SK-N-DZ (cell line): Measurements from ENCODE around the gene DIS3L2.

ENCODE experiments used
- DNase-seq: peaks from one replicate; pipeline ENCODE4 v3.0.0-alpha.2; 2015; ENCODE audit warnings: low spot score
- small RNA-seq, 2 experiments: library from RNA; depleted of rRNA; stranded (forward); fragments of <200 nt; gene quantifications; one replicate each; pipeline ENCODE3, GENCODE V24; 2014

The DIS3L2 gene

GRCh38 chr2:232385660-232386489, 424.4 kb downstream of the DIS3L2 start:
- no peak for DNase-seq

GRCh38 chr2:232386490-232386739, 424.9 kb downstream of the DIS3L2 start:
- no peak for DNase-seq

Small RNA genes within 50 kb of the gene (small RNA-seq; reads per million reads assigned to genes)
- gene AC068134.3 (0 reads per million in 2 experiments), gene AC068134.4 (0 reads per million in 2 experiments), gene MIR562 (0 reads per million in 2 experiments)
